Measurements from ENCODE around the gene NCDN. TPM values are rescaled to one million over a fixed set of nuclear protein-coding genes. Genes with fewer than 3 reads are reported as not detected.

Gene NCDN
- total RNA-seq, 1 experiment from 2014 or later, result 26.9 TPM

DNA sequence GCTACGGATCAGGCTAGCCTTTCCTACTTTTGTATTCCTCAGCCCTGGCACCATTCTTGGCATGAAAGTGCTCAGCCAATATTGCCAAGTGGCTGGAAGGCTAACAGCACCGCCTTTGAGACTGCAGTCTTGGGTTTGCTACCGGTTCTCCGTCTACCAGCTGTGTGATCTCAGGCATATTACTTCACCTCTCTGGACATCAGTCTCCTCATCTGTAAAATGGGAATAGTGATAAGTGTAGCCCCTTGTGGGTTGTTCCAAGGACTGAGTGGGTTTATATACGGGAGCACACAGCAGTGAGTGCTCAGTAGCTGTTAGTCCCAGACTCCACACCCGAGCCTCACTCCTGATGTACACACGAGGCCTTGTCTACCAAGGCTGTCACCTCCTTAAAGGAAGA is 29.2 kb downstream of the NCDN start:
- no peaks in the 10 kb centered on the region for H3K36me3 ChIP-seq (ENCODE audit: insufficient read depth, low read length, poor library complexity, severe bottlenecking)
- ChIA-PET CTCF (no interaction called here), POLR2A (ENCODE audit: low non-redundant PET) (no interaction called here)
- BruUV-seq (replicated peaks), result no TSS peak
- no peak for DNase-seq (ENCODE audit: low spot score)
- H3K4me1 ChIP-seq (ENCODE audit: insufficient read depth, low read length, poor library complexity, severe bottlenecking), result no peaks in the 10 kb centered on the region
- intact Hi-C loops (cut with micrococcal nuclease; ENCODE audit: unreplicated experiment), result no loop called here
- TF ChIP-seq, protein P1, sequence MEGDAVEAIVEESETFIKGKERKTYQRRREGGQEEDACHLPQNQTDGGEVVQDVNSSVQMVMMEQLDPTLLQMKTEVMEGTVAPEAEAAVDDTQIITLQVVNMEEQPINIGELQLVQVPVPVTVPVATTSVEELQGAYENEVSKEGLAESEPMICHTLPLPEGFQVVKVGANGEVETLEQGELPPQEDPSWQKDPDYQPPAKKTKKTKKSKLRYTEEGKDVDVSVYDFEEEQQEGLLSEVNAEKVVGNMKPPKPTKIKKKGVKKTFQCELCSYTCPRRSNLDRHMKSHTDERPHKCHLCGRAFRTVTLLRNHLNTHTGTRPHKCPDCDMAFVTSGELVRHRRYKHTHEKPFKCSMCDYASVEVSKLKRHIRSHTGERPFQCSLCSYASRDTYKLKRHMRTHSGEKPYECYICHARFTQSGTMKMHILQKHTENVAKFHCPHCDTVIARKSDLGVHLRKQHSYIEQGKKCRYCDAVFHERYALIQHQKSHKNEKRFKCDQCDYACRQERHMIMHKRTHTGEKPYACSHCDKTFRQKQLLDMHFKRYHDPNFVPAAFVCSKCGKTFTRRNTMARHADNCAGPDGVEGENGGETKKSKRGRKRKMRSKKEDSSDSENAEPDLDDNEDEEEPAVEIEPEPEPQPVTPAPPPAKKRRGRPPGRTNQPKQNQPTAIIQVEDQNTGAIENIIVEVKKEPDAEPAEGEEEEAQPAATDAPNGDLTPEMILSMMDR (conservative IDR thresholded peaks at IDR 0.05; ENCODE audit: low read depth, low read length), result no peak
- TF ChIP-seq EZH2 (IDR thresholded peaks at IDR 0.05; ENCODE audit: borderline replicate concordance, low read depth, low read length, poor library complexity, severe bottlenecking), result no peak
- H3K27ac ChIP-seq (ENCODE audit: low read depth, low read length, poor library complexity, severe bottlenecking), result no peak overlapping the region
- H3K9me3 ChIP-seq (ENCODE audit: low read depth, low read length, poor library complexity, severe bottlenecking), result no peaks in the 10 kb centered on the region
- no peak overlapping the region for H3K4me3 ChIP-seq (ENCODE audit: low read depth, low read length, poor library complexity, severe bottlenecking)
- H3K27me3 ChIP-seq (replicated peaks; ENCODE audit: insufficient read depth, low read depth, low read length, poor library complexity), result no peaks in the 10 kb centered on the region

DNA sequence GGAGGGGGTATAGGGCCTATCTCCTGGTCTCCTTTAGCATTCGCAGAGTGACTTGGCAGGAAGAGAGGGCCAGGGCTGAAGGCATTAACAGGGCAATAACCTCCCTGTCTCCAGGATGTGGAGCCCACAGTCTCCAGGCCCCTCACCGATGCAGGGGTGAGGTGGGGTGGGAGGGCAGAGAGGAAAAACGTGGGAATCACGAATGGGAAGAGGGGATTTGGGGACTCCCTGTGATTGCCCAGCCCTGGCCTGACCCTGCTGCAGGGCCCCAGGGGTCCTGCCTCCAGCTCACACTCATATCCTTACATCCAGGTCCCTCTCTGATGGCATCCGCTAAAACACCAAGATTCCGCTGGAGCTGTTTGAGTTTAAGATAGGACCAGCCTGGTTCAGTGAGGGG is 30.1 kb downstream of the NCDN start:
- Histone ChIP-seq H3K4me1 (ENCODE audit: insufficient read depth, low read length, poor library complexity, severe bottlenecking) (no peaks in the 10 kb centered on the region), H3K27ac (ENCODE audit: low read depth, low read length, poor library complexity, severe bottlenecking) (no peak overlapping the region), H3K36me3 (ENCODE audit: insufficient read depth, low read length, poor library complexity, severe bottlenecking) (no peaks in the 10 kb centered on the region), H3K4me3 (ENCODE audit: low read depth, low read length, poor library complexity, severe bottlenecking) (no peak overlapping the region), H3K27me3 (replicated peaks; ENCODE audit: insufficient read depth, low read depth, low read length, poor library complexity) (no peaks in the 10 kb centered on the region), H3K9me3 (ENCODE audit: low read depth, low read length, poor library complexity, severe bottlenecking) (no peaks in the 10 kb centered on the region)
- no TSS peak for BruUV-seq (replicated peaks)
- TF ChIP-seq, protein P1 (conservative IDR thresholded peaks at IDR 0.05; ENCODE audit: low read depth, low read length), result no peak
- TF ChIP-seq EZH2 (IDR thresholded peaks at IDR 0.05; ENCODE audit: borderline replicate concordance, low read depth, low read length, poor library complexity, severe bottlenecking), result no peak
- ChIA-PET POLR2A (ENCODE audit: low non-redundant PET) (no interaction called here), CTCF (no interaction called here)
- intact Hi-C loops (cut with micrococcal nuclease; ENCODE audit: unreplicated experiment), result no loop called here
- DNase-seq (ENCODE audit: low spot score), result no peak

DNA sequence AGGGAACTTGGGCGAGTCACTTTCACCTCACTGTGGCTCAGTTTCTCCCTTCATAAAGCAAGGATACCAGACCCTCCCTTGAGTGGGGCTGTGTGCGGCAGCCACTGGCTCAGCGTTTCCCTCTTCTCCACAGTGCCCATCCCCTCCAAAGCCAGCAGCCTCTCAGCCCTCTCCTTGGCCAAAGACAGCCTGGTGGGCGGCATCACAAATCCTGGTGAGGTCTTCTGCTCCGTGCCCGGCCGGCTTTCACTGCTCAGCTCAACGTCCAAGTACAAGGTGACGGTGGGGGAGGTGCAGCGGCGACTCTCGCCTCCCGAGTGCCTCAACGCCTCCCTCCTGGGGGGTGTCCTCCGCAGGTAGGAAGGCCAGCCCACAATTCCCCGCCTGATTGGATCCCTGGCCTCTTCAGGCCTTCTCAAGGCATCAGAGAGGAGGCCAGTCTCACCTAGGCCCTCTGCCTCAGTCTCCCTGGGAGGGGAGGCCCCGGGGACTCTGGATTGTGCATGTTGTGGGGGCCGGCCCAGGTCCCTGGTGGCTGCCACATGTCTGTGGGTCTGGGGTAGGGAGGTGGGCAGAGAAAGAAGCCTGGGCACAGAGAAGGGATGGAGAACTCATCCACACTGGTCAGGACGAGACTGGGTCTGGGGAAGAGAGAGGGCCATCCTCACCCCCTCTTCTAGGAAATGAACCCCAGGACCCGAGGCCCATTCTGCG is 30.8 kb downstream of the NCDN start:
- no TSS peak for BruUV-seq (replicated peaks)
- intact Hi-C loops (cut with micrococcal nuclease; ENCODE audit: unreplicated experiment), result no loop called here
- no peaks in the 10 kb centered on the region for H3K9me3 ChIP-seq (ENCODE audit: low read depth, low read length, poor library complexity, severe bottlenecking)
- TF ChIP-seq EZH2 (IDR thresholded peaks at IDR 0.05; ENCODE audit: borderline replicate concordance, low read depth, low read length, poor library complexity, severe bottlenecking), result no peak
- TF ChIP-seq, protein P1 (conservative IDR thresholded peaks at IDR 0.05; ENCODE audit: low read depth, low read length), result no peak
- H3K36me3 ChIP-seq (ENCODE audit: insufficient read depth, low read length, poor library complexity, severe bottlenecking), result no peaks in the 10 kb centered on the region
- POLR2A ChIA-PET (ENCODE audit: low non-redundant PET), result no interaction called here
- H3K27ac ChIP-seq (ENCODE audit: low read depth, low read length, poor library complexity, severe bottlenecking), result no peak overlapping the region
- H3K4me3 ChIP-seq (ENCODE audit: low read depth, low read length, poor library complexity, severe bottlenecking), result no peak overlapping the region
- CTCF ChIA-PET, result no interaction called here
- H3K4me1 ChIP-seq (ENCODE audit: insufficient read depth, low read length, poor library complexity, severe bottlenecking), result no peaks in the 10 kb centered on the region
- DNase-seq (ENCODE audit: low spot score), result no peak
- H3K27me3 ChIP-seq (replicated peaks; ENCODE audit: insufficient read depth, low read depth, low read length, poor library complexity), result no peaks in the 10 kb centered on the region

Data from A673 (cell line).